Measurements from ENCODE around the gene MAN1A2. TPM values are rescaled to one million over a fixed set of nuclear protein-coding genes. Genes with fewer than 3 reads are reported as not detected.
"Not testable (repeated sequence)": the region's sequence is repeated elsewhere in the genome, so short reads cannot be mapped to it uniquely, and the experiment has no call there.

MAN1A2 gene
- 10 to 100 TPM; 24.0 to 26.9 TPM for total RNA-seq
- polyA plus RNA-seq = 23.1 TPM

GRCh38 chr1:117367046-117368025 is at the start of gene MAN1A2:
Gene MAN1A2 (plus strand): TSS chr1:117367449. CDS start chr1:117368184, 735 bp downstream.
- peak; percentile 64 to 83 (median 78) for DNase-seq
- Mint-ChIP-seq H3K27me3 (no peaks in the 10 kb centered on the region), H3K4me3 (peak within 1 kb of the TSS; percentile 96 to 97 (median 97)), H3K36me3 (peaks cover 0 to 21% (median 0%) of the 10 kb centered on the region in 3 donors), H3K9me3 (no peaks in the 10 kb centered on the region), H3K27ac (peak within 1 kb of the TSS; percentile 94 to 98 (median 98)), H3K4me1 (peaks cover 70 to 87% (median 79%) of the 10 kb centered on the region in 3 donors)
- Histone ChIP-seq H3K4me3 (ENCODE audit: low read length) (peak within 1 kb of the TSS; percentile 67), H3K27ac (ENCODE audit: low read depth, low read length) (peak within 1 kb of the TSS; percentile 76), H3K27me3 (ENCODE audit: insufficient read depth, low read length, poor library complexity, severe bottlenecking) (no peaks in the 10 kb centered on the region), H3K4me1 (ENCODE audit: insufficient read depth, low read length) (peaks cover 54% of the 10 kb centered on the region), H3K9me3 (ENCODE audit: low read length) (no peaks in the 10 kb centered on the region), H3K36me3 (ENCODE audit: insufficient read depth, low read length) (no peaks in the 10 kb centered on the region)
- ChIA-PET CTCF (no interaction called here), POLR2A (interaction anchor here (0.6 to 1.3 kb wide), 4 partner anchors 21 to 329 kb away, joined by 3 to 4 read pairs (median 4); no protein-coding TSS in a partner anchor)

DNA sequence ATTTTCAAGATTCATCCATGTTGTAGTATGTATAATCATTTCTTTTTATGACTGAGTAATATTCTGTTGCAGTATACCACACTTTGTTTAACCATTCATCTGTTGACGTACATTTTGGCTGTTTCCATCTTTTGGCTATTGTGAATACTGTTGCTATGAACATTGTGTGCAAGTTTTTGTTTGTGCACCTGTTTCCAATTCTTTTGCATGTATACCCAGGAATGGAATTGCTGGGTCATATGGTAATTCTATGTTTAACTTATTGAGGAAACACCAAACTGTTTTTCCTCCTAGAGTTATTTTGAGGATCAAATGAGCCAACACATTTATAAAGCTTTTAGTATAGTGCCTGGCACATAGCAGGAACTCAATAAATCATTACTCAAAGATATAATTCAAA is 49.2 kb upstream of the MAN1A2 start:
- DNase-seq = no peak
- Mint-ChIP-seq H3K27ac (no peak overlapping the region), H3K27me3 (peaks cover 13 to 42% of the 10 kb centered on the region in 2 donors), H3K36me3 (no peaks in the 10 kb centered on the region), H3K4me1 (no peaks in the 10 kb centered on the region), H3K4me3 (no peak overlapping the region), H3K9me3 (no peaks in the 10 kb centered on the region)
- Histone ChIP-seq H3K27me3 (ENCODE audit: insufficient read depth, low read length, poor library complexity, severe bottlenecking) (no peaks in the 10 kb centered on the region), H3K4me1 (ENCODE audit: insufficient read depth, low read length) (no peaks in the 10 kb centered on the region), H3K4me3 (ENCODE audit: low read length) (no peak overlapping the region), H3K36me3 (ENCODE audit: insufficient read depth, low read length) (no peaks in the 10 kb centered on the region), H3K9me3 (ENCODE audit: low read length) (no peaks in the 10 kb centered on the region), H3K27ac (ENCODE audit: low read depth, low read length) (no peak overlapping the region)
- POLR2A ChIA-PET = no interaction called here
- CTCF ChIA-PET = no interaction called here

GRCh38 chr1:117318426-117318825 is 48.8 kb upstream of the MAN1A2 start:
- H3K36me3 ChIP-seq (ENCODE audit: insufficient read depth, low read length) = no peaks in the 10 kb centered on the region
- DNase-seq = no peak
- H3K27me3 ChIP-seq (ENCODE audit: insufficient read depth, low read length, poor library complexity, severe bottlenecking) = no peaks in the 10 kb centered on the region
- no peaks in the 10 kb centered on the region for H3K9me3 ChIP-seq (ENCODE audit: low read length)
- Mint-ChIP-seq H3K9me3 (no peaks in the 10 kb centered on the region), H3K4me1 (no peaks in the 10 kb centered on the region), H3K36me3 (no peaks in the 10 kb centered on the region), H3K27me3 (peaks cover 13 to 43% of the 10 kb centered on the region in 2 donors), H3K27ac (no peak overlapping the region), H3K4me3 (no peak overlapping the region)
- CTCF ChIA-PET = no interaction called here
- H3K4me1 ChIP-seq (ENCODE audit: insufficient read depth, low read length) = no peaks in the 10 kb centered on the region
- H3K27ac ChIP-seq (ENCODE audit: low read depth, low read length) = no peak overlapping the region
- POLR2A ChIA-PET = no interaction called here
- no peak overlapping the region for H3K4me3 ChIP-seq (ENCODE audit: low read length)

- Mint-ChIP-seq H3K27me3 (peaks cover 17 to 61% of the 10 kb centered on the region in 2 donors), H3K27ac (no peak overlapping the region), H3K9me3 (no peaks in the 10 kb centered on the region), H3K4me1 (no peaks in the 10 kb centered on the region), H3K36me3 (no peaks in the 10 kb centered on the region), H3K4me3 (no peak overlapping the region)
- H3K9me3 ChIP-seq (ENCODE audit: low read length) = no peaks in the 10 kb centered on the region
- H3K4me1 ChIP-seq (ENCODE audit: insufficient read depth, low read length) = no peaks in the 10 kb centered on the region
- H3K27ac ChIP-seq (ENCODE audit: low read depth, low read length) = no peak overlapping the region
- DNase-seq = no peak
- no peaks in the 10 kb centered on the region for H3K27me3 ChIP-seq (ENCODE audit: insufficient read depth, low read length, poor library complexity, severe bottlenecking)
- ChIA-PET CTCF (no interaction called here), POLR2A (no interaction called here)
- no peaks in the 10 kb centered on the region for H3K36me3 ChIP-seq (ENCODE audit: insufficient read depth, low read length)
- H3K4me3 ChIP-seq (ENCODE audit: low read length) = no peak overlapping the region
Measured at GRCh38 chr1:117320515-117320914, 46.7 kb upstream of the MAN1A2 start.

- no peaks in the 10 kb centered on the region for H3K36me3 ChIP-seq (ENCODE audit: insufficient read depth, low read length)
- Mint-ChIP-seq H3K9me3 (no peaks in the 10 kb centered on the region), H3K4me1 (no peaks in the 10 kb centered on the region), H3K4me3 (no peak overlapping the region), H3K36me3 (peaks cover 0 to 2% (median 0%) of the 10 kb centered on the region in 3 donors), H3K27ac (no peak overlapping the region), H3K27me3 (peaks cover 17 to 58% of the 10 kb centered on the region in 2 donors)
- POLR2A ChIA-PET = no interaction called here
- H3K27me3 ChIP-seq (ENCODE audit: insufficient read depth, low read length, poor library complexity, severe bottlenecking) = no peaks in the 10 kb centered on the region
- no peak overlapping the region for H3K4me3 ChIP-seq (ENCODE audit: low read length)
- no peaks in the 10 kb centered on the region for H3K9me3 ChIP-seq (ENCODE audit: low read length)
- DNase-seq = no peak
- CTCF ChIA-PET = no interaction called here
- H3K27ac ChIP-seq (ENCODE audit: low read depth, low read length) = no peak overlapping the region
- no peaks in the 10 kb centered on the region for H3K4me1 ChIP-seq (ENCODE audit: insufficient read depth, low read length)
Measured at GRCh38 chr1:117321680-117322609, 45.3 kb upstream of the MAN1A2 start.

- Mint-ChIP-seq H3K9me3 (no peaks in the 10 kb centered on the region), H3K27me3 (peaks cover 17 to 51% of the 10 kb centered on the region in 2 donors), H3K4me3 (no peak overlapping the region), H3K36me3 (peaks cover 0 to 2% (median 0%) of the 10 kb centered on the region in 3 donors), H3K27ac (no peak overlapping the region), H3K4me1 (no peaks in the 10 kb centered on the region)
- Histone ChIP-seq H3K4me1 (ENCODE audit: insufficient read depth, low read length) (no peaks in the 10 kb centered on the region), H3K27ac (ENCODE audit: low read depth, low read length) (no peak overlapping the region), H3K4me3 (ENCODE audit: low read length) (no peak overlapping the region), H3K9me3 (ENCODE audit: low read length) (no peaks in the 10 kb centered on the region), H3K27me3 (ENCODE audit: insufficient read depth, low read length, poor library complexity, severe bottlenecking) (no peaks in the 10 kb centered on the region), H3K36me3 (ENCODE audit: insufficient read depth, low read length) (no peaks in the 10 kb centered on the region)
- ChIA-PET POLR2A (no interaction called here), CTCF (no interaction called here)
- no peak for DNase-seq
Measured at GRCh38 chr1:117324357-117324756, 42.9 kb upstream of the MAN1A2 start.

DNA sequence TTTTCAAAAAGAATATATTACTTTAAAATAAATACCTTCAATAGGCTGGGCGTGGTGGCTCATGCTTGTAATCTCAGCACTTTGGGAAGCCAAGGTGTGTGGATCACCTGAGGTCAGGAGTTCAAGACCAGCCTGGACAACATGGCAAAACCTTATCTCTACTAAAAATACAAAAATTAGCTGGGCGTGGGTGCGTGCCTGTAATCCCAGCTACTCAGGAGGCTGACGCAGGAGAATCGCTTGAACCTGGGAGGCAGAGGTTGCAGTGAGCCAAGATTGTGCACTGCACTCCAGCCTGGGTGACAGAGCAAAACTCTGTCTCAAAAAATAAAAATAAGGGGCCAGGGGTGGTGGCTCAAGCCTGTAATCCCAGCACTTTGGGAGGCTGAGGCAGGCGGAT is 41.2 kb upstream of the MAN1A2 start:
- H3K36me3 ChIP-seq (ENCODE audit: insufficient read depth, low read length); H3K27ac Mint-ChIP-seq; POLR2A ChIA-PET; CTCF ChIA-PET; H3K4me3 ChIP-seq (ENCODE audit: low read length); H3K27ac ChIP-seq (ENCODE audit: low read depth, low read length); H3K4me1 ChIP-seq (ENCODE audit: insufficient read depth, low read length); H3K27me3 ChIP-seq (ENCODE audit: insufficient read depth, low read length, poor library complexity, severe bottlenecking); H3K9me3 Mint-ChIP-seq; H3K36me3 Mint-ChIP-seq; DNase-seq; H3K9me3 ChIP-seq (ENCODE audit: low read length); H3K4me3 Mint-ChIP-seq; H3K4me1 Mint-ChIP-seq: not testable (repeated sequence)
- peaks cover 11 to 47% of the 10 kb centered on the region in 2 donors for H3K27me3 Mint-ChIP-seq

GRCh38 chr1:117327011-117327410 is 40.2 kb upstream of the MAN1A2 start:
- H3K27ac Mint-ChIP-seq = no peak overlapping the region
- no peaks in the 10 kb centered on the region for H3K9me3 Mint-ChIP-seq
- no peaks in the 10 kb centered on the region for H3K4me1 Mint-ChIP-seq
- POLR2A ChIA-PET = no interaction called here
- Histone ChIP-seq H3K27me3 (ENCODE audit: insufficient read depth, low read length, poor library complexity, severe bottlenecking) (no peaks in the 10 kb centered on the region), H3K4me3 (ENCODE audit: low read length) (no peak overlapping the region), H3K4me1 (ENCODE audit: insufficient read depth, low read length) (no peaks in the 10 kb centered on the region), H3K36me3 (ENCODE audit: insufficient read depth, low read length) (no peaks in the 10 kb centered on the region), H3K9me3 (ENCODE audit: low read length) (no peaks in the 10 kb centered on the region), H3K27ac (ENCODE audit: low read depth, low read length) (no peak overlapping the region)
- H3K36me3 Mint-ChIP-seq = peaks cover 0 to 2% (median 0%) of the 10 kb centered on the region in 3 donors
- H3K4me3 Mint-ChIP-seq = no peak overlapping the region
- H3K27me3 Mint-ChIP-seq = peaks cover 11 to 48% of the 10 kb centered on the region in 2 donors
- no peak for DNase-seq
- CTCF ChIA-PET = no interaction called here

All from CD8-positive, alpha-beta memory T cell (primary cell).